ENCODE results near the gene NDE1.

NDE1 gene

DNA sequence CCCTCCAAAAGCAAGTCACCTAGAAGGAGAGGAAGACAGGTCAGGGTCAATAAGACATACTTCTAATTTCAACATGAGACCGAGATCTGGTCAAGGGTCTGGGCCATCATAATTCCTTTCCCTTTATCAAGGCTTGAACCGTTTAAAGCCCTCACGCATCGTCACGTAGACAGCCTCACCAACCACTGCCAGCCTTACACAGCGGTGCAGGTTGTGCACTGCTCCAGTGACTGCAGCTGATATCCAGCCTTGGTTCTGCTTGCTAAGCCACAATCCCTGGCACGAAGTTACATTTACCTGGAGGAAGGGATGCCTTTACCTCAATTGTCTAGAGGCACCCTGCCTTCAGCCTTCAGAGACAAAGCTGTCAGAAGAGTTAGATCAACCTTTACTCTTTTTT lies 121.6 kb downstream of the NDE1 start:
- no peak overlapping the region for H3K4me3 ChIP-seq (replicated peaks; ENCODE audit: low read depth, low read length)
- TF ChIP-seq, protein P1, sequence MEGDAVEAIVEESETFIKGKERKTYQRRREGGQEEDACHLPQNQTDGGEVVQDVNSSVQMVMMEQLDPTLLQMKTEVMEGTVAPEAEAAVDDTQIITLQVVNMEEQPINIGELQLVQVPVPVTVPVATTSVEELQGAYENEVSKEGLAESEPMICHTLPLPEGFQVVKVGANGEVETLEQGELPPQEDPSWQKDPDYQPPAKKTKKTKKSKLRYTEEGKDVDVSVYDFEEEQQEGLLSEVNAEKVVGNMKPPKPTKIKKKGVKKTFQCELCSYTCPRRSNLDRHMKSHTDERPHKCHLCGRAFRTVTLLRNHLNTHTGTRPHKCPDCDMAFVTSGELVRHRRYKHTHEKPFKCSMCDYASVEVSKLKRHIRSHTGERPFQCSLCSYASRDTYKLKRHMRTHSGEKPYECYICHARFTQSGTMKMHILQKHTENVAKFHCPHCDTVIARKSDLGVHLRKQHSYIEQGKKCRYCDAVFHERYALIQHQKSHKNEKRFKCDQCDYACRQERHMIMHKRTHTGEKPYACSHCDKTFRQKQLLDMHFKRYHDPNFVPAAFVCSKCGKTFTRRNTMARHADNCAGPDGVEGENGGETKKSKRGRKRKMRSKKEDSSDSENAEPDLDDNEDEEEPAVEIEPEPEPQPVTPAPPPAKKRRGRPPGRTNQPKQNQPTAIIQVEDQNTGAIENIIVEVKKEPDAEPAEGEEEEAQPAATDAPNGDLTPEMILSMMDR (IDR thresholded peaks at IDR 0.05; ENCODE audit: low read length, missing control alignments) = no peak
- no peak for DNase-seq (ENCODE audit: low read depth)

DNA sequence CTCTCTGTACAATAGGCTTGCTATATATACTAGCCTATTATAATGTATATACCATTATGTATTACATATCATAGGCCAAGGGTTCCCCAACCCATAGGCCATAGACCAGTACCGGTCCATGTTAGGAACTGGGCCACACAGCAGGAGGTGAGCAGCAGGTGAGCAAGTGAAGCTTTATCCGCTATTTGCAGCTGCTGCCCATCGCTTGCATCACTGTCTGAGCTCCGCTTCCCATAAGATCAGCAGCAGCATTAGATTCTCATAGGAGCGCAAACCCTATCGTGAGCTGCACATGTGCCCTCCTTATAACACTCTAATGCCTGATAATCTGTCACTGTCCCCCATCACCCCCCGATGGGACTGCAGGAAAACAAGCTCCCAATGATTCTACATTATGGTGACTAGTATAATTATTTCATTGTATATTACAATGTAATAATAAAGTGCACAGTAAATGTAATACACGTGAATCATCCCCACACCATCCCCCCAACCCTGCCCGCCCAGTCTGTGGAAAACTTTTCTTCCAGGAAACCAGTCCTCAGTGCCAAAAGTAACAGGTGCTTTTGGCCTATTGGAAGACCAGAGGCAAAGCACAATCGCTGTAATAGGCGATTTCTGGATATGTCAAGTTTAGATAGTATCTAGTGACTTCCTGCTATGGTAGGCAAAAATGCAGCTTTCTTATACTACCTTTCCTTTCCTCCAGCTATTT lies 122.7 kb downstream of the NDE1 start:
- TF ChIP-seq, protein P1 (IDR thresholded peaks at IDR 0.05; ENCODE audit: low read length, missing control alignments) = no peak

DNA sequence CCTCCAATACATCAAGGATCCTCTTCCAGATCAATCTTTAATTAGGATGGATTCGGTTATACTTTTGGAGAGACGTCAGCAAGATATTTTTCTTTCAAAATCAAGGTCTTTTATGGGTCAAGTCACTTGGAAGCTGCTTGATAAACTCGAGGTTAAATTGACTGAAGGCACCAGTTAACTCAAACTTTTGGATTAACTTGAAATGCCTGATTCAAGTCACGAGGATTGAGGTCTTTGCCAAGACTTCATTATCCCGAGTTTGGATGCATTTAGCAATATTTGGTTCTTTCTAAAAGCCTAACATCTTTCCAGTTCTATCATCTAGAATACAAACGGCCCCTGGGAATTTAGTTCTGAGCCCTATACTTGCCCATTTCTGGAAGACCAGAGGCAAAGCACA lies 123.9 kb downstream of the NDE1 start:
- DNase-seq (ENCODE audit: low read depth) = no peak
- H3K4me3 ChIP-seq (replicated peaks; ENCODE audit: low read depth, low read length) = no peak overlapping the region
- TF ChIP-seq, protein P1 (IDR thresholded peaks at IDR 0.05; ENCODE audit: low read length, missing control alignments) = no peak

More for the DNA sequence above, 122.7 kb downstream of the NDE1 start:
- DNase-seq (ENCODE audit: low read depth) = no peak
- no peak overlapping the region for H3K4me3 ChIP-seq (replicated peaks; ENCODE audit: low read depth, low read length)

DNA sequence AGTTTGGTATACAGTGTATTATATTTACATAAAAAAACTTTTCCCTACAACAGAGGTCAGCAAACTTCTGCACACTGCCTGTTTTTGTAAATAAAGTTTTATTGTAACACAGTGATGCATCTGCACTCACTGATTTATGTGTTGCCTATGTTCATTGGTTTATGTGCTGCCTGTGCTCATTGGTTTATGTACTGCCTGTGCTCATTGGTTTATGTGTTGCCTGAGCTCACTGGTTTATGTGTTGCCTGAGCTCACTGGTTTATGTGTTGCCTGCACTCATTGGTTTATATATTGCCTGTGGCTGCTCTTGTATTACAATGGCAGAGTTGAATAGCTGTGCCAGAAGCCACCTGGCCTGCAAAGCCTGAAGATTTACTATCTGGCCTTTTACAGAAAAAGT lies 125.2 kb downstream of the NDE1 start:
- TF ChIP-seq, protein P1 (IDR thresholded peaks at IDR 0.05; ENCODE audit: low read length, missing control alignments) = no peak
- peak; percentile 54 for DNase-seq (ENCODE audit: low read depth)
- no peak overlapping the region for H3K4me3 ChIP-seq (replicated peaks; ENCODE audit: low read depth, low read length)

- DNase-seq (ENCODE audit: low read depth) = no peak
- no peak overlapping the region for H3K4me3 ChIP-seq (replicated peaks; ENCODE audit: low read depth, low read length)
- TF ChIP-seq, protein P1 (IDR thresholded peaks at IDR 0.05; ENCODE audit: low read length, missing control alignments) = no peak
Measured at GRCh38 chr16:15775663-15776304, 125.7 kb downstream of the NDE1 start.

All from fibroblast of pulmonary artery (primary cell).